GM23338 (cell line): Measurements from ENCODE around the gene KAT6B. TPM values are rescaled to one million over a fixed set of nuclear protein-coding genes. Genes with fewer than 3 reads are reported as not detected.
A peak's percentile ranks its signal among the peaks of the same experiment; 100 is the strongest.

Source experiments
- ATAC-seq: fragments of 200-7000 bp; cut with Tn5 transposase; 3 replicates; pipeline ENCODE4 v1.9.1; 2020
- DNase-seq: peaks from one replicate; pipeline ENCODE4 v3.0.0-alpha.2; 2015; ENCODE audit warnings: low spot score
- H2AFZ ChIP-seq: fragments of 200-600 bp; sonication (generic); 2 replicates; pipeline ENCODE4 v1.8.0; 2016; ENCODE audit warnings: antibody characterized with exemption, mild to moderate bottlenecking, moderate library complexity
- H3F3A ChIP-seq: fragments of 200-600 bp; sonication (generic); replicated peaks from 2 replicates; pipeline ENCODE4 v1.8.0; 2017; ENCODE audit warnings: antibody characterized with exemption, mixed run types, low read depth
- H3K27ac ChIP-seq: fragments of 200-600 bp; sonication (generic); 2 replicates; pipeline ENCODE4 v1.6.1; 2016; ENCODE audit warnings: low read depth
- H3K27me3 ChIP-seq: fragments of 200-600 bp; sonication (generic); 2 replicates; pipeline ENCODE4 v1.8.0; 2016; ENCODE audit warnings: mild to moderate bottlenecking, mixed run types, moderate library complexity; ENCODE audit not compliant: insufficient read depth
- H3K36me3 ChIP-seq: fragments of 200-600 bp; sonication (generic); 2 replicates; pipeline ENCODE4 v1.8.0; 2016; ENCODE audit warnings: mild to moderate bottlenecking; ENCODE audit not compliant: insufficient read depth
- H3K4me1 ChIP-seq: fragments of 200-600 bp; sonication (generic); 2 replicates; pipeline ENCODE4 v1.8.0; 2016; ENCODE audit warnings: mild to moderate bottlenecking, moderate library complexity; ENCODE audit not compliant: insufficient read depth
- H3K4me2 ChIP-seq: fragments of 200-600 bp; sonication (generic); 2 replicates; pipeline ENCODE4 v1.7.1; 2017; ENCODE audit warnings: mixed run types
- H3K4me3 ChIP-seq: fragments of 200-600 bp; sonication (generic); 2 replicates; pipeline ENCODE4 v1.6.1; 2016; ENCODE audit warnings: mixed run types
- H3K79me2 ChIP-seq: fragments of 200-600 bp; sonication (generic); replicated peaks from 2 replicates; pipeline ENCODE4 v1.8.0; 2017; ENCODE audit warnings: mild to moderate bottlenecking; ENCODE audit not compliant: insufficient read depth
- H3K9me2 ChIP-seq: fragments of 200-600 bp; sonication (generic); 2 replicates; pipeline ENCODE4 v1.8.0; 2017; ENCODE audit not compliant: insufficient read depth
- H4K20me1 ChIP-seq: fragments of 200-600 bp; sonication (generic); replicated peaks from 2 replicates; pipeline ENCODE4 v1.8.0; 2017; ENCODE audit warnings: mild to moderate bottlenecking; ENCODE audit not compliant: insufficient read depth
- H3K27ac Mint-ChIP-seq: 2 replicates; pipeline ENCODE4 v1.8.0; 2020; ENCODE audit warnings: inconsistent platforms, mild to moderate bottlenecking, moderate library complexity, mixed read lengths
- H3K27me3 Mint-ChIP-seq: 3 replicates; pipeline ENCODE4 v1.8.0; 2022; ENCODE audit warnings: low read depth, mild to moderate bottlenecking, moderate library complexity, mixed read lengths, inconsistent platforms; ENCODE audit not compliant: insufficient read depth, poor library complexity
- H3K36me3 Mint-ChIP-seq: 3 replicates; pipeline ENCODE4 v1.8.0; 2021; ENCODE audit warnings: low read depth, mild to moderate bottlenecking, inconsistent platforms, moderate library complexity, mixed read lengths
- H3K4me1 Mint-ChIP-seq: 3 replicates; pipeline ENCODE4 v1.8.0; 2020; ENCODE audit warnings: mild to moderate bottlenecking, inconsistent platforms, mixed read lengths
- H3K4me3 Mint-ChIP-seq: 3 replicates; pipeline ENCODE4 v1.8.0; 2021; ENCODE audit warnings: moderate library complexity, mild to moderate bottlenecking, inconsistent platforms, mixed read lengths
- H3K9me3 Mint-ChIP-seq: 3 replicates; pipeline ENCODE4 v1.8.0; 2020; ENCODE audit warnings: moderate library complexity, mild to moderate bottlenecking, inconsistent platforms, mixed read lengths
- CREB1 ChIP-seq: fragments of 250-450 bp; sonication (Bioruptor Pico); IDR thresholded peaks from 2 replicates; pipeline ENCODE4 v1.5.0; 2020; ENCODE audit warnings: low read depth, mild to moderate bottlenecking, moderate library complexity
- EZH2phosphoT487 ChIP-seq: fragments of 200-600 bp; sonication (generic); IDR thresholded peaks from one replicate; pipeline ENCODE4 v1.8.1; 2018; ENCODE audit warnings: antibody characterized with exemption; ENCODE audit not compliant: unreplicated experiment
- JUNB ChIP-seq: IDR thresholded peaks from one replicate; pipeline ENCODE4 v1.6.1; 2016; ENCODE audit warnings: antibody characterized with exemption; ENCODE audit not compliant: unreplicated experiment
- NANOG ChIP-seq: IDR thresholded peaks from 2 replicates; pipeline ENCODE4 v1.6.1; 2016; ENCODE audit warnings: antibody characterized with exemption, borderline replicate concordance
- POLR2AphosphoS5 ChIP-seq: IDR thresholded peaks from 2 replicates; pipeline ENCODE4 v1.6.1; 2016; ENCODE audit warnings: antibody characterized with exemption, low read depth
- REST ChIP-seq: IDR thresholded peaks from one replicate; pipeline ENCODE4 v1.6.1; 2018; ENCODE audit warnings: antibody characterized with exemption; ENCODE audit not compliant: unreplicated experiment
- polyA plus RNA-seq: library from polyadenylated mRNA; unstranded; fragments of >200 nt; fragmentation: Nextera tagmentation; extraction: Ambion mirVana; gene quantifications from 2 replicates; pipeline ENCODE4 v1.2.1, GENCODE V29; 2016
- total RNA-seq: library from RNA; depleted of rRNA; stranded (reverse); fragments of >200 nt; shearing (Covaris generic); gene quantifications from 2 replicates; pipeline ENCODE4 v1.2.3, GENCODE V29; 2014
- TF ChIP-seq, protein P1 (sequence below), 2 experiments: fragments of 200-600 bp in 1 of 2; sonication (generic) in 1 of 2; conservative IDR thresholded peaks; 2 replicates each; pipeline versions ENCODE4 v1.5.1 to v1.6.1; 2016 to 2017; ENCODE audit warnings: antibody characterized with exemption in 2 of 2, low read depth in 2 of 2, mild to moderate bottlenecking in 2 of 2, moderate library complexity in 1 of 2

KAT6B gene
- total and polyA plus RNA-seq, 2 experiments from 2014 or later, result 21.3 to 31.4 TPM

GRCh38 chr10:74921744-74922143, 95.3 kb downstream of the KAT6B start:
- H3K9me3 Mint-ChIP-seq, result peaks cover 22% of the 10 kb centered on the region
- Histone ChIP-seq H3K27ac (no peak overlapping the region), H3K9me2 (no peaks in the 10 kb centered on the region), H3K4me3 (no peak overlapping the region), H3K4me2 (no peak overlapping the region), H3K79me2 (peaks cover 86% of the 10 kb centered on the region), H3K27me3 (no peaks in the 10 kb centered on the region), H2AFZ (no peak overlapping the region), H3F3A (no peaks in the 10 kb centered on the region), H3K36me3 (no peaks in the 10 kb centered on the region), H4K20me1 (0 out of 2 replicates have a peak, but pooled peaks cover 4% of the 10 kb centered on the region), H3K4me1 (peaks cover 29% of the 10 kb centered on the region)
- ATAC-seq, result no peak
- peaks cover 33% of the 10 kb centered on the region for H3K4me1 Mint-ChIP-seq
- peaks cover 14% of the 10 kb centered on the region for H3K36me3 Mint-ChIP-seq
- peaks cover 2% of the 10 kb centered on the region for H3K27me3 Mint-ChIP-seq
- DNase-seq, result no peak
- H3K27ac Mint-ChIP-seq, result no peak overlapping the region
- H3K4me3 Mint-ChIP-seq, result no peak overlapping the region
- TF ChIP-seq POLR2AphosphoS5, result no peak
- TF ChIP-seq REST, result no peak
- no peak for TF ChIP-seq CREB1
- TF ChIP-seq, protein P1, sequence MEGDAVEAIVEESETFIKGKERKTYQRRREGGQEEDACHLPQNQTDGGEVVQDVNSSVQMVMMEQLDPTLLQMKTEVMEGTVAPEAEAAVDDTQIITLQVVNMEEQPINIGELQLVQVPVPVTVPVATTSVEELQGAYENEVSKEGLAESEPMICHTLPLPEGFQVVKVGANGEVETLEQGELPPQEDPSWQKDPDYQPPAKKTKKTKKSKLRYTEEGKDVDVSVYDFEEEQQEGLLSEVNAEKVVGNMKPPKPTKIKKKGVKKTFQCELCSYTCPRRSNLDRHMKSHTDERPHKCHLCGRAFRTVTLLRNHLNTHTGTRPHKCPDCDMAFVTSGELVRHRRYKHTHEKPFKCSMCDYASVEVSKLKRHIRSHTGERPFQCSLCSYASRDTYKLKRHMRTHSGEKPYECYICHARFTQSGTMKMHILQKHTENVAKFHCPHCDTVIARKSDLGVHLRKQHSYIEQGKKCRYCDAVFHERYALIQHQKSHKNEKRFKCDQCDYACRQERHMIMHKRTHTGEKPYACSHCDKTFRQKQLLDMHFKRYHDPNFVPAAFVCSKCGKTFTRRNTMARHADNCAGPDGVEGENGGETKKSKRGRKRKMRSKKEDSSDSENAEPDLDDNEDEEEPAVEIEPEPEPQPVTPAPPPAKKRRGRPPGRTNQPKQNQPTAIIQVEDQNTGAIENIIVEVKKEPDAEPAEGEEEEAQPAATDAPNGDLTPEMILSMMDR (conservative IDR thresholded peaks at IDR 0.05; ENCODE audit: low read depth in 2 of 2), result no peak
- no peak for TF ChIP-seq EZH2phosphoT487

GRCh38 chr10:74922921-74923320, 96.5 kb downstream of the KAT6B start:
- Histone ChIP-seq H2AFZ (no peak overlapping the region), H3K79me2 (peaks cover 82% of the 10 kb centered on the region), H3K27ac (peak overlapping the region; percentile 35; the same call in 1 of the 2 replicates), H3K9me2 (no peaks in the 10 kb centered on the region), H3K27me3 (no peaks in the 10 kb centered on the region), H3K4me1 (peaks cover 29% of the 10 kb centered on the region), H3F3A (no peaks in the 10 kb centered on the region), H3K4me2 (peak overlapping the region; percentile 62), H3K36me3 (no peaks in the 10 kb centered on the region), H3K4me3 (no peak overlapping the region), H4K20me1 (0 out of 2 replicates have a peak, but pooled peaks cover 4% of the 10 kb centered on the region)
- Mint-ChIP-seq H3K4me3 (no peak overlapping the region), H3K27me3 (peaks cover 2% of the 10 kb centered on the region), H3K4me1 (peaks cover 39% of the 10 kb centered on the region), H3K36me3 (peaks cover 14% of the 10 kb centered on the region), H3K27ac (no peak overlapping the region), H3K9me3 (peaks cover 22% of the 10 kb centered on the region)
- DNase-seq (no peak), ATAC-seq (no peak)
- no peak for TF ChIP-seq REST
- no peak for TF ChIP-seq JUNB
- no peak for TF ChIP-seq NANOG
